ENCODE data around the gene UTP25.

UTP25 gene

DNA sequence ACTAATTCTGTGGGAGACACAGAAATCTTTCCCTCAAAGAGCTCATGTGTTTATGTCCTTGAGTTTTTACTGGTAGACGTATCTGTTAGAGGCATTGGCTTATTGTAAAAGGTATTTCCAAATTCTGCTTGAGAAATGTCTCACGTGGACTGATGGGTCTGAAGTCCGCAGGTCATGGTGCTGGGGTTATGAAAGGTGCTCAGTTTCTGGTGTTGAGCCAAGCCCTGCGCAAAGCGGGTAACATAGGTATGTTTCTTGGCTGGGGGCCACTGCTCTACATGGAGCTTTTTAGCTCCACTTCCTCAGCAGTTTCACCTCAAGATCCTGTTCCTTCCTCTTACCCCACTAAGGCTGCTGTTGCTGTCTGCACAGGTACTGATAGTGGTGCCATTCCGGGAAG, 10.8 kb downstream of the UTP25 start:
- no peak overlapping the region for H4K5ac ChIP-seq (ENCODE audit: low read length)
- H2BK15ac ChIP-seq (replicated peaks; ENCODE audit: low read depth) = no peak overlapping the region
- no CpG with 5 or more reads among the region's 6 CpGs for WGBS (ENCODE audit: extremely low coverage, insufficient coverage, low lambda C conversion rate)
- no peaks in the 10 kb centered on the region for H3K27me3 ChIP-seq (ENCODE audit: insufficient read depth, low read length, poor library complexity)
- no peak overlapping the region for H3K23ac ChIP-seq (ENCODE audit: low read length)
- no peak overlapping the region for H3K4ac ChIP-seq (ENCODE audit: low read depth, low read length)
- no peak overlapping the region for H2BK120ac ChIP-seq (ENCODE audit: low read depth, low read length)
- no peaks in the 10 kb centered on the region for H3K79me1 ChIP-seq (ENCODE audit: low read length)
- no peak overlapping the region for H3K4me2 ChIP-seq (ENCODE audit: low read length)
- H3K9ac ChIP-seq (ENCODE audit: low read length) = no peak overlapping the region
- H3K18ac ChIP-seq (ENCODE audit: low read length) = no peak overlapping the region
- no peak overlapping the region for H3K27ac ChIP-seq (ENCODE audit: low read depth, low read length)
- H3K36me3 ChIP-seq (ENCODE audit: control insufficient read depth, insufficient read depth, low read length) = peaks cover 17% of the 10 kb centered on the region
- no peaks in the 10 kb centered on the region for H3K79me2 ChIP-seq (ENCODE audit: control insufficient read depth, insufficient read depth, low read length)
- no peak overlapping the region for H2AK5ac ChIP-seq (ENCODE audit: low read length)
- H2BK5ac ChIP-seq (ENCODE audit: low read length) = no peak overlapping the region
- H3K4me1 ChIP-seq (ENCODE audit: control insufficient read depth, low read depth, low read length) = no peaks in the 10 kb centered on the region
- no peak overlapping the region for H3K4me3 ChIP-seq (ENCODE audit: low read length)
- no peak overlapping the region for H4K8ac ChIP-seq (ENCODE audit: low read depth, low read length)
- no peak for DNase-seq
- no peak overlapping the region for H3K56ac ChIP-seq (ENCODE audit: low read length)

DNA sequence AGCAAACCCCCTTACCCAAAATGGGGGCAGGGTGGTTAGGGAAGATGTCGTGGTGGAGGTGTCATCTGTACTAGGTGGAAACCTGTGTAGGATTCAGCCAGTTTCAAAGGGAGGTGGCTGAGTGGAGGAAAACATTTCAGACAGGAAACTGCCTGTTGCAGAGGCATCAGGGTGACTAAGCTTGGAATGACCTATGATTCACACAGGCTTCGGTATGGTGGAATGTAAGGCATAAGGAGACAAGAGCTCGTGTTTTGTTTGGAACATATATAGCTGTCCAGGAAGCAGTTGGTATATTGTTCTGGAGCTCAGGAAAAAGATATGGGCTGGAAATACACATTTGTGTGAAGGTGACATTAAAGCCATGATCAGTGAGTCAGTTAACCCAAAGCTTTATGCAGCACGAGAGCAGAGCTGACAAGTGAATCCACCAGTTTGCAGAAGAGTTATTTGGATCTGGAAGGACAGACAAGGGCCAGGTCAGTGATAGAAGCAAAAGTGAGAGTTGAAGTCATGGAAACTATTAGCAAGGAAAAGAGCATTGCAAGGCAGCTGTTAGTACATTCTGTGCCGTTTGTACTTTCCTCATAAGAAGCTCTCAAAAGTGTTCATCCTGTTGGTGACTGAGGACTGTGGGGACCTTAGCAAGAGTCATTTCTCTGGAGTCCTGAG, 12.2 kb downstream of the UTP25 start:
- Histone ChIP-seq H3K36me3 (ENCODE audit: control insufficient read depth, insufficient read depth, low read length) (peaks cover 16% of the 10 kb centered on the region), H3K4me2 (ENCODE audit: low read length) (no peak overlapping the region), H3K4me1 (ENCODE audit: control insufficient read depth, low read depth, low read length) (no peaks in the 10 kb centered on the region), H2BK120ac (ENCODE audit: low read depth, low read length) (no peak overlapping the region), H3K56ac (ENCODE audit: low read length) (no peak overlapping the region), H2AK5ac (ENCODE audit: low read length) (no peak overlapping the region), H3K4ac (ENCODE audit: low read depth, low read length) (no peak overlapping the region), H3K79me1 (ENCODE audit: low read length) (no peaks in the 10 kb centered on the region), H3K27ac (ENCODE audit: low read depth, low read length) (no peak overlapping the region), H3K23ac (ENCODE audit: low read length) (no peak overlapping the region), H3K27me3 (ENCODE audit: insufficient read depth, low read length, poor library complexity) (no peaks in the 10 kb centered on the region), H4K8ac (ENCODE audit: low read depth, low read length) (no peak overlapping the region), H2BK15ac (replicated peaks; ENCODE audit: low read depth) (no peak overlapping the region), H2BK5ac (ENCODE audit: low read length) (no peak overlapping the region), H3K79me2 (ENCODE audit: control insufficient read depth, insufficient read depth, low read length) (no peaks in the 10 kb centered on the region), H3K4me3 (ENCODE audit: low read length) (no peak overlapping the region), H3K18ac (ENCODE audit: low read length) (no peak overlapping the region), H4K5ac (ENCODE audit: low read length) (no peak overlapping the region), H3K9ac (ENCODE audit: low read length) (no peak overlapping the region)
- peak; percentile 50 for DNase-seq
- no CpG with 5 or more reads among the region's 5 CpGs for WGBS (ENCODE audit: extremely low coverage, insufficient coverage, low lambda C conversion rate)

DNA sequence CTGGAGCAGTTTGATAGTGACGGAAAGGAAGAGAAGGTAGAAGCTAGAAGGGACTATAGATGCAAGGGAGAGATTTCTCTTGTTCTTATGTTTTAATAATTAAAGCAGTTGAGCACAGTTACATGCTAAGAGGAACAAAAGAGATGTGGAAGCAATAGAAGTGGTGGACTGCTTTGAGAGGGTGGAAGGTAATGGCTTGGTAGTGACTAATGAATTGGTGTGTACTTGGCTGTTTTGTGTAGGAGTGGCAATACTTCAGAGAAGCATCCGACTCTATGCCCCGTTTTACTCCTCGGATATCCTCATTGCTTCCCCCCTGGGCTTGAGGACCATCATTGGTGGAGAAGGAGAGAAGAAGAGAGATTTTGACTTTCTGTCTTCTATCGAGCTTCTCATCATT, 12.8 kb downstream of the UTP25 start:
- H3K4me1 ChIP-seq (ENCODE audit: control insufficient read depth, low read depth, low read length) = no peaks in the 10 kb centered on the region
- no peaks in the 10 kb centered on the region for H3K79me2 ChIP-seq (ENCODE audit: control insufficient read depth, insufficient read depth, low read length)
- no peak overlapping the region for H3K23ac ChIP-seq (ENCODE audit: low read length)
- H4K8ac ChIP-seq (ENCODE audit: low read depth, low read length) = no peak overlapping the region
- H3K4me3 ChIP-seq (ENCODE audit: low read length) = no peak overlapping the region
- no peak overlapping the region for H3K9ac ChIP-seq (ENCODE audit: low read length)
- no peak overlapping the region for H3K27ac ChIP-seq (ENCODE audit: low read depth, low read length)
- no peak overlapping the region for H2BK5ac ChIP-seq (ENCODE audit: low read length)
- peaks cover 17% of the 10 kb centered on the region for H3K36me3 ChIP-seq (ENCODE audit: control insufficient read depth, insufficient read depth, low read length)
- H3K56ac ChIP-seq (ENCODE audit: low read length) = no peak overlapping the region
- H3K79me1 ChIP-seq (ENCODE audit: low read length) = no peaks in the 10 kb centered on the region
- no peak overlapping the region for H3K4me2 ChIP-seq (ENCODE audit: low read length)
- no peak overlapping the region for H4K5ac ChIP-seq (ENCODE audit: low read length)
- no peak overlapping the region for H2AK5ac ChIP-seq (ENCODE audit: low read length)
- H3K27me3 ChIP-seq (ENCODE audit: insufficient read depth, low read length, poor library complexity) = no peaks in the 10 kb centered on the region
- H2BK15ac ChIP-seq (replicated peaks; ENCODE audit: low read depth) = no peak overlapping the region
- WGBS (ENCODE audit: extremely low coverage, insufficient coverage, low lambda C conversion rate) = 100% methylated on average over 1 of the region's 5 CpGs
- no peak for DNase-seq
- H3K4ac ChIP-seq (ENCODE audit: low read depth, low read length) = no peak overlapping the region
- no peak overlapping the region for H2BK120ac ChIP-seq (ENCODE audit: low read depth, low read length)
- H3K18ac ChIP-seq (ENCODE audit: low read length) = no peak overlapping the region

DNA sequence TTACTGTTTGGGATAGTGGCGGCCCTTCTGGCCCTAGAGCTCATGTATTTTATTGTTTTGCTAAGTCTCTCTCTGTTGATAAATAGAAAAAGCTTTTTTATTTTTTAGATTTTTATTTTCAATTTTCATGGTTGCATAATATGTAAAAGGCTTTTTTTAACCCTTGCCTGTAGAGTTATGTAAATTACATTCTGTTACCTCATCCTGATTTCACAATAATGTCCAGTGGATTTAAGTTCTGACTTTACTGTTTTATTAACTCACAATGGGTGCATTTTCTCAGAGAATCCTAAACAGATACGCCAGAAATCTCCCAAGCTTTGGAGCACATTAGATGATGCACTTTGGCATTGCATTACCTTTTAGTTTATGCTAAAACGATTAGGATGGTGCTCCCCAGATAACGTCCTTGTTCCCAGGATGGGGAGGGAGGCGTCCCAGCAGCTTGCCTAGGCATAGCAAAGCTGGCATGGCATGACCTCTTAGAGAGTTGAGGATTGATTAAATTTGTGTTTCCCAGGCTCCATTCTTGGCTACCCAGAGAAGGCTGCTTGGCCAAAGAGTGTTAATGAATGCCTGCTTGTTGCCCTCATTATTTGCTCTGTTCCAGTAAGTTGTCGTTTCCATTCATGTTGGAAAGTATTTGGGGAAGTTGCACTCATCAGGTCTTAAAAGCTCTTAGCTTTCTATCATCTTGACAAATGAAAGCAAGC, 17.1 kb downstream of the UTP25 start:
- H3K9ac ChIP-seq (ENCODE audit: low read length) = no peak overlapping the region
- H3K4me3 ChIP-seq (ENCODE audit: low read length) = no peak overlapping the region

DNA sequence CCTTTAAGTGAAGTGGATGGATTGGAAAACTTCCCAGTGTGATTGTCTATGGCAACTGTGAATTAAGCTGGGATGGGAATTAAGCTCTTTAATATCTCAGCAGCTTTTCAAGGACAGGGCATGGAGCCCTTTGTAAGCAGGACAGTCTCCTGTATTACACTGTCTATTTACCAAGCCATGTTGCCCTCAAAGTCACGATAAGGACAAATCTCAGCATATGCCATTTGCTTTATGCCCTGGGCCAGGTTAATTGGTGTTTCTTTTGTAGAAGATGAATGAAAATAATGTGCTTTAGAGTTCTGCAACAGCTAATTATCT, 17.6 kb downstream of the UTP25 start:
- WGBS (ENCODE audit: extremely low coverage, insufficient coverage, low lambda C conversion rate) = no CpG with 5 or more reads among the region's 1 CpG

More for the DNA sequence above, 17.1 kb downstream of the UTP25 start:
- WGBS (ENCODE audit: extremely low coverage, insufficient coverage, low lambda C conversion rate) = no CpG with 5 or more reads among the region's 6 CpGs
- Histone ChIP-seq H3K4me2 (ENCODE audit: low read length) (no peak overlapping the region), H2AK5ac (ENCODE audit: low read length) (no peak overlapping the region), H4K5ac (ENCODE audit: low read length) (no peak overlapping the region), H3K79me2 (ENCODE audit: control insufficient read depth, insufficient read depth, low read length) (no peaks in the 10 kb centered on the region), H4K8ac (ENCODE audit: low read depth, low read length) (no peak overlapping the region), H2BK5ac (ENCODE audit: low read length) (no peak overlapping the region), H3K27ac (ENCODE audit: low read depth, low read length) (no peak overlapping the region), H3K36me3 (ENCODE audit: control insufficient read depth, insufficient read depth, low read length) (peaks cover 9% of the 10 kb centered on the region), H2BK15ac (replicated peaks; ENCODE audit: low read depth) (no peak overlapping the region), H3K18ac (ENCODE audit: low read length) (no peak overlapping the region), H3K4me1 (ENCODE audit: control insufficient read depth, low read depth, low read length) (no peaks in the 10 kb centered on the region), H3K4ac (ENCODE audit: low read depth, low read length) (no peak overlapping the region), H3K27me3 (ENCODE audit: insufficient read depth, low read length, poor library complexity) (no peaks in the 10 kb centered on the region), H3K56ac (ENCODE audit: low read length) (no peak overlapping the region), H2BK120ac (ENCODE audit: low read depth, low read length) (no peak overlapping the region), H3K23ac (ENCODE audit: low read length) (no peak overlapping the region), H3K79me1 (ENCODE audit: low read length) (no peaks in the 10 kb centered on the region)
- DNase-seq = no peak

DNA sequence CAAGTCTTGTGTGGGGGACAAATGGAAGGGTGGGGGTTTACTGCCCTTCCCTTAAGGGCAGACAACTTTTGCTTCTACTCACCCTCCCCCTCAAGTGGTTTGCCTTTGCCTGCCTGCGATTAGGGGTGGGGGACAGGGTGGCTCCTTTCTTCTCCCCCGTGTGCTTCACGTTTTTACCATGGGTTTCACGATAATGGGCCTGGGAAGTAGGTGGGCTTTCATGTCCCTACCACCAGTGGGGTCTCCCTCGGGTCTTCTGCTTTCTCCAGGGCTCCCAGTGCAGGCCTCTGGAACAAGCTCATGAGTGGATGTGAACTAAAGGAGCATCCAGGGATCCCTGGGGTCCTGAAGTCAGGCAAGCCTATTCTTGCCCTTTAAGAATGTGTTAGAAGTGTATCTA, 21.6 kb downstream of the UTP25 start:
- DNase-seq = no peak
- Histone ChIP-seq H3K4me2 (ENCODE audit: low read length) (no peak overlapping the region), H2BK120ac (ENCODE audit: low read depth, low read length) (no peak overlapping the region), H3K4me3 (ENCODE audit: low read length) (no peak overlapping the region), H3K9ac (ENCODE audit: low read length) (no peak overlapping the region), H3K27ac (ENCODE audit: low read depth, low read length) (no peak overlapping the region), H3K36me3 (ENCODE audit: control insufficient read depth, insufficient read depth, low read length) (peaks cover 4% of the 10 kb centered on the region), H3K4me1 (ENCODE audit: control insufficient read depth, low read depth, low read length) (no peaks in the 10 kb centered on the region), H3K56ac (ENCODE audit: low read length) (no peak overlapping the region), H3K18ac (ENCODE audit: low read length) (no peak overlapping the region), H3K23ac (ENCODE audit: low read length) (no peak overlapping the region), H4K8ac (ENCODE audit: low read depth, low read length) (no peak overlapping the region), H4K5ac (ENCODE audit: low read length) (no peak overlapping the region), H3K79me2 (ENCODE audit: control insufficient read depth, insufficient read depth, low read length) (no peaks in the 10 kb centered on the region), H3K27me3 (ENCODE audit: insufficient read depth, low read length, poor library complexity) (no peaks in the 10 kb centered on the region), H3K79me1 (ENCODE audit: low read length) (no peaks in the 10 kb centered on the region), H2BK15ac (replicated peaks; ENCODE audit: low read depth) (no peak overlapping the region), H2AK5ac (ENCODE audit: low read length) (no peak overlapping the region), H3K4ac (ENCODE audit: low read depth, low read length) (no peak overlapping the region), H2BK5ac (ENCODE audit: low read length) (no peak overlapping the region)
- WGBS (ENCODE audit: extremely low coverage, insufficient coverage, low lambda C conversion rate) = no CpG with 5 or more reads among the region's 5 CpGs

More for the DNA sequence above, 17.6 kb downstream of the UTP25 start:
- Histone ChIP-seq H3K79me2 (ENCODE audit: control insufficient read depth, insufficient read depth, low read length) (no peaks in the 10 kb centered on the region), H2BK15ac (replicated peaks; ENCODE audit: low read depth) (no peak overlapping the region), H2BK120ac (ENCODE audit: low read depth, low read length) (no peak overlapping the region), H3K79me1 (ENCODE audit: low read length) (no peaks in the 10 kb centered on the region), H3K9ac (ENCODE audit: low read length) (no peak overlapping the region), H3K4me3 (ENCODE audit: low read length) (no peak overlapping the region), H3K27ac (ENCODE audit: low read depth, low read length) (no peak overlapping the region), H2BK5ac (ENCODE audit: low read length) (no peak overlapping the region), H2AK5ac (ENCODE audit: low read length) (no peak overlapping the region), H4K8ac (ENCODE audit: low read depth, low read length) (no peak overlapping the region), H3K18ac (ENCODE audit: low read length) (no peak overlapping the region), H3K27me3 (ENCODE audit: insufficient read depth, low read length, poor library complexity) (no peaks in the 10 kb centered on the region), H3K4ac (ENCODE audit: low read depth, low read length) (no peak overlapping the region), H3K56ac (ENCODE audit: low read length) (no peak overlapping the region), H3K36me3 (ENCODE audit: control insufficient read depth, insufficient read depth, low read length) (peaks cover 6% of the 10 kb centered on the region), H3K4me2 (ENCODE audit: low read length) (no peak overlapping the region), H3K23ac (ENCODE audit: low read length) (no peak overlapping the region), H4K5ac (ENCODE audit: low read length) (no peak overlapping the region), H3K4me1 (ENCODE audit: control insufficient read depth, low read depth, low read length) (no peaks in the 10 kb centered on the region)
- no peak for DNase-seq
